ENCODE measurements around the gene BICD2. TPM values are rescaled to one million over a fixed set of nuclear protein-coding genes. Genes with fewer than 3 reads are reported as not detected.

BICD2 gene
- total and polyA plus RNA-seq, 2 of the 13 experiments (the other 11 are each of a cell fraction or from before 2014, with no cell fraction given) = 5.1 to 17.4 TPM

- no peak for TF ChIP-seq DZIP1 (CRISPR knock-in tag; IDR thresholded peaks at IDR 0.05)
- TF ChIP-seq GATA4 (IDR thresholded peaks at IDR 0.05; ENCODE audit: borderline replicate concordance, low read depth) = no peak
- 0 out of 2 replicates have a peak, but pooled peaks have one; percentile 26 for TF ChIP-seq ZNF879 (CRISPR knock-in tag; IDR thresholded peaks at IDR 0.05)
- no peak for TF ChIP-seq PLRG1 (conservative IDR thresholded peaks at IDR 0.05)
- TF ChIP-seq KDM1A (CRISPR knock-in tag; IDR thresholded peaks at IDR 0.05) = no peak
- no peak; the same call in 1 of the 2 replicates for TF ChIP-seq THAP8 (CRISPR knock-in tag; IDR thresholded peaks at IDR 0.05; ENCODE audit: borderline replicate concordance)
- TF ChIP-seq TAF1 (CRISPR knock-in tag; IDR thresholded peaks at IDR 0.05) = peak; percentile 79
- peak; percentile 85; the same call in 1 of the 2 replicates for TF ChIP-seq ZNF580 (CRISPR knock-in tag; IDR thresholded peaks at IDR 0.05; ENCODE audit: borderline replicate concordance, low read depth)
- peak; percentile 93; the same call in 1 of the 2 replicates for TF ChIP-seq ZFP91 (CRISPR knock-in tag; IDR thresholded peaks at IDR 0.05; ENCODE audit: borderline replicate concordance)
- TF ChIP-seq ZNF30 (CRISPR knock-in tag; IDR thresholded peaks at IDR 0.05) = no peak
- no peak for TF ChIP-seq SCMH1 (CRISPR knock-in tag; IDR thresholded peaks at IDR 0.05; ENCODE audit: borderline replicate concordance)
- no peak for TF ChIP-seq ZNF318 (CRISPR knock-in tag; IDR thresholded peaks at IDR 0.05)
- TF ChIP-seq ZNF460 (CRISPR knock-in tag; IDR thresholded peaks at IDR 0.05; ENCODE audit: borderline replicate concordance) = no peak
- 0 out of 2 replicates have a peak, but pooled peaks have one; percentile 3 for TF ChIP-seq RARA (CRISPR knock-in tag; IDR thresholded peaks at IDR 0.05)
Observed at GRCh38 chr9:92764988-92765936, 629 bp upstream of the BICD2 start (continued).

Measured in HepG2 (cell line).